ENCODE results near the gene FPR1. TPM values are rescaled to one million over a fixed set of nuclear protein-coding genes. Genes with fewer than 3 reads are reported as not detected.

Gene FPR1
- total RNA-seq, 2 donors from 2014 or later, result 0.69 to 2.5 TPM

DNA sequence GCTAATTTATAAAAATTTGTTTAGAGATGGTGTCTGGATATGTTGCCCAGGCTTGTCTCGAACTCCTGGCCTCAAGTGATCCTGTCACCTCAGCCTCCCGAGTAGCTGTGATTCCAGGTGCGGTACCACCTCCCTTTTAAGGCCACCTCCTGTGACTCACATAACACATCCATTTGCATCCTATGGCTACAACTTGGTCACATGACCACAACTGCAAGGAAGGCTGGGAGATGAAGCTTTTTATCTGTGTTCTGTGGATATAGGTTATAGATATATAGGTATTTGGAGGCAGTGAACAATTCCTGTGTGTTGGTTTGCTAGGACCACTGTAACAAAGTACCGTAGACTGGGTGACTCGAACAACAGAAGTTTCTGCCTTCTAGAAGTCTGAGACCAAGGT, 52.5 kb downstream of the FPR1 start:
- intact Hi-C loops (cut with DNase I), result no loop called here
- H3K36me3 ChIP-seq, result no peaks in the 10 kb centered on the region
- TF ChIP-seq, protein P1, sequence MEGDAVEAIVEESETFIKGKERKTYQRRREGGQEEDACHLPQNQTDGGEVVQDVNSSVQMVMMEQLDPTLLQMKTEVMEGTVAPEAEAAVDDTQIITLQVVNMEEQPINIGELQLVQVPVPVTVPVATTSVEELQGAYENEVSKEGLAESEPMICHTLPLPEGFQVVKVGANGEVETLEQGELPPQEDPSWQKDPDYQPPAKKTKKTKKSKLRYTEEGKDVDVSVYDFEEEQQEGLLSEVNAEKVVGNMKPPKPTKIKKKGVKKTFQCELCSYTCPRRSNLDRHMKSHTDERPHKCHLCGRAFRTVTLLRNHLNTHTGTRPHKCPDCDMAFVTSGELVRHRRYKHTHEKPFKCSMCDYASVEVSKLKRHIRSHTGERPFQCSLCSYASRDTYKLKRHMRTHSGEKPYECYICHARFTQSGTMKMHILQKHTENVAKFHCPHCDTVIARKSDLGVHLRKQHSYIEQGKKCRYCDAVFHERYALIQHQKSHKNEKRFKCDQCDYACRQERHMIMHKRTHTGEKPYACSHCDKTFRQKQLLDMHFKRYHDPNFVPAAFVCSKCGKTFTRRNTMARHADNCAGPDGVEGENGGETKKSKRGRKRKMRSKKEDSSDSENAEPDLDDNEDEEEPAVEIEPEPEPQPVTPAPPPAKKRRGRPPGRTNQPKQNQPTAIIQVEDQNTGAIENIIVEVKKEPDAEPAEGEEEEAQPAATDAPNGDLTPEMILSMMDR (IDR thresholded peaks at IDR 0.05), result no peak

DNA sequence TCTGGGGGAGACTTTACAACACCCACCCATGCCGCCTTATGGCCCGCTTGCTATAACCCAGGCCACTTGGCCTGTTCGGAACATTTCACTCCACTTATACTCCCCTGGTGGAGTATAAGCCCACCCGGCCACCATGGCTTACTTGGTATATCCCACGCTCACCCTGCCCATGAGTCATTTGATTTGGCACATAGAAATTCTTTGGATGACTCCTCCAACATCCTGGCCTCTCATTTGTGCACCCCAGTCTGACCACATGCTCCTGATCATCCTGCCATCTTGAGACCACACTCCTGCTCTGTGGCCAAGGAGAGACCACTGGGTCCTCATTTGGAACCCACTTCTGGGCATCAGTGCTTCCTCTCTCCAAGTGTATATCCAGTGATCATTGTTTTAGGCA, 53.4 kb downstream of the FPR1 start:
- no peaks in the 10 kb centered on the region for H3K36me3 ChIP-seq
- no peak for DNase-seq

More for the DNA sequence above, 52.5 kb downstream of the FPR1 start:
- no peaks in the 10 kb centered on the region for H3K9me3 ChIP-seq
- no peaks in the 10 kb centered on the region for H3K27me3 ChIP-seq
- no peak for DNase-seq
- H3K4me1 ChIP-seq, result no peaks in the 10 kb centered on the region
- H3K4me3 ChIP-seq, result no peak overlapping the region
- no peak overlapping the region for H3K9ac ChIP-seq (ENCODE audit: low read depth in 2 of 2, low read length in 2 of 2)
- no peak overlapping the region for H3K27ac ChIP-seq

DNA sequence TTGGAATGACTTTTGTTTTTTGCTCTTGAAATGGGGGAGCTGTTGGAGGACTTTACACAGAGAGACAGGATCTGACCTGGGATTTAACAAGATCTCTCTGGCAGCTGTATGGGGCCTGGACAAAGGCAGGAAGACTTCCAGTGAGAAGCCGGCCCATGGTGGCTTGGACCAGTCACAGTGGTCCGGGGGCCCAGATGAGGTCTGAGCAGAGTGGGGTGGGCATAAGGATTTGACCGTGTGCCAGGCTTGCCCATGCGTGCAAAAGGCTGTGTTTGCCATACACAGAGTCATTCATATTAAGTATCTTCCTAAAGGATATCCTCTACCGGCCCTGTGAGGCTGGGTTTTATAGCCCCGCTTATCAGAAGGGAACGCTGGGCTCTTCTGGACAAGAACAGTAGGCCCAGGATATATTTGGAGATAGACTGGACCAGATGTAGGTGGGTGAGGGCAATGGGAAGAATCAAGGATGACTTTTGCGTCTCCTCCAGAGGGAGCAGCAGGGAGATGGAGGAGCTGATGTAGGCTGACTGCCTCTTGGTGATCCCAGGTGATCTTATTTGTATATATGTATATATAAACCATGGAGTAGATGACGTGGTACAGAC, 54.4 kb downstream of the FPR1 start:
- no peaks in the 10 kb centered on the region for H3K36me3 ChIP-seq
- H3K27me3 ChIP-seq, result no peaks in the 10 kb centered on the region
- H3K27ac ChIP-seq, result no peak overlapping the region
- H3K4me1 ChIP-seq, result no peaks in the 10 kb centered on the region
- H3K4me3 ChIP-seq, result no peak overlapping the region
- H3K9me3 ChIP-seq, result no peaks in the 10 kb centered on the region
- TF ChIP-seq, protein P1 (IDR thresholded peaks at IDR 0.05), result no peak
- intact Hi-C loops (cut with DNase I), result no loop called here
- DNase-seq, result no peak
- H3K9ac ChIP-seq (ENCODE audit: low read depth in 2 of 2, low read length in 2 of 2), result no peak overlapping the region

More for the DNA sequence above, 53.4 kb downstream of the FPR1 start:
- Histone ChIP-seq H3K9me3 (no peaks in the 10 kb centered on the region), H3K27ac (no peak overlapping the region), H3K4me1 (no peaks in the 10 kb centered on the region), H3K9ac (ENCODE audit: low read depth in 2 of 2, low read length in 2 of 2) (no peak overlapping the region), H3K27me3 (no peaks in the 10 kb centered on the region), H3K4me3 (no peak overlapping the region)
- TF ChIP-seq, protein P1 (IDR thresholded peaks at IDR 0.05), result no peak
- intact Hi-C loops (cut with DNase I), result no loop called here

DNA sequence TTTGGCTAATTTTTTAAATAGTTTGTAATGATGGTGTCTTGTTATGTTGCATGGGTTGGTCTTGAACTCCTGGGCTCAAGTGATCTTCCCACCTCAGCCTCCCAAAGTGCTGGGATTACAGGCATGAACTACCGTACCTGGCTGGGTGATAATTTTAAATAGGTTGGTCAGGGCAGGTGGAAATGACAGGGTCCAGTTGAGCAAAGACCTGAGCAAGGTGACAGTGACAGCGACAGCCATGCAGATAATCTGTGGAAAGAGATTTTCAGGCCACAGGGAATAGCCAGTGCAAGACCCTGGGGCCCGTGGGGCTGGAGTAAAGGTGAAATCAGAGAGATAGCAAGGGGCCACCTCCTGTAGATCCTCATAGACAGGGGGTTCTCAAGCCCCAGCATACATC, 55.1 kb downstream of the FPR1 start:
- no peak for DNase-seq
- intact Hi-C loops (cut with DNase I), result no loop called here
- Histone ChIP-seq H3K4me1 (no peaks in the 10 kb centered on the region), H3K9ac (ENCODE audit: low read depth in 2 of 2, low read length in 2 of 2) (no peak overlapping the region), H3K27ac (no peak overlapping the region), H3K4me3 (no peak overlapping the region), H3K36me3 (no peaks in the 10 kb centered on the region), H3K9me3 (no peaks in the 10 kb centered on the region), H3K27me3 (no peaks in the 10 kb centered on the region)
- TF ChIP-seq, protein P1 (IDR thresholded peaks at IDR 0.05), result no peak

Other genes with a start within 250 kb of the FPR1 start
- 1 to 10 TPM in 1 of 2 donors, under 1 TPM in 1; 0.98 to 1.9 TPM for gene SIGLEC6, start 220.2 kb downstream of the FPR1 start, total RNA-seq
- gene ZNF175, start 180.6 kb downstream of the FPR1 start, total RNA-seq, result 1 to 10 TPM; 5.7 to 8.1 TPM
- not detected for gene SIGLEC5, start 121.5 kb downstream of the FPR1 start, total RNA-seq
- gene SIGLEC14, start 105.1 kb downstream of the FPR1 start, total RNA-seq, result 1 to 10 TPM; 1.1 to 1.5 TPM
- 1 to 10 TPM; 3.0 to 4.3 TPM for gene SPACA6, start 58.5 kb downstream of the FPR1 start, total RNA-seq
- gene HAS1, start 27.9 kb downstream of the FPR1 start, total RNA-seq, result under 1 TPM in 1 of 2 donors, not detected in 1; 0.40 TPM
- 1 to 10 TPM in 1 of 2 donors, under 1 TPM in 1; 0.47 to 1.1 TPM for gene FPR2, start 9.3 kb upstream of the FPR1 start, total RNA-seq
- gene FPR3, start 43.3 kb upstream of the FPR1 start, total RNA-seq, result 1 to 10 TPM; 1.3 to 7.1 TPM
- 1 to 10 TPM; 5.5 to 7.4 TPM for gene ZNF577, start 136.1 kb upstream of the FPR1 start, total RNA-seq
- 1 to 10 TPM; 8.1 to 8.2 TPM for gene ZNF649, start 153.1 kb upstream of the FPR1 start, total RNA-seq
- gene ZNF613, start 175.6 kb upstream of the FPR1 start, total RNA-seq, result 1 to 10 TPM; 4.2 to 4.4 TPM
- 10 to 100 TPM; 10.5 to 11.1 TPM for gene ZNF350, start 235.0 kb upstream of the FPR1 start, total RNA-seq

All from colonic mucosa (tissue), 4 donors.